GM12892 (cell line): Measurements from ENCODE around the gene TOM1L2.

Source experiments
- POLR2A ChIP-seq: IDR thresholded peaks from 2 replicates; pipeline ENCODE4 v1.6.1; 2011; ENCODE audit warnings: low read depth, low read length, control low read depth
- POLR2AphosphoS5 ChIP-seq: IDR thresholded peaks from 2 replicates; pipeline ENCODE4 v1.6.1; 2011; ENCODE audit warnings: low read depth, low read length, control low read depth
- TAF1 ChIP-seq: IDR thresholded peaks from 2 replicates; pipeline ENCODE4 v1.6.1; 2011; ENCODE audit warnings: low read depth, mild to moderate bottlenecking, control low read depth, low read length, borderline replicate concordance

- no peak for TF ChIP-seq POLR2A
- TF ChIP-seq POLR2AphosphoS5: no peak
- no peak for TF ChIP-seq TAF1
These were observed 95.2 kb downstream of the TOM1L2 start for GRCh38 chr17:17876959-17877528.
